Memory B cell (primary cell): ENCODE results near the gene EGLN3.
"Not testable (repeated sequence)": the region's sequence is repeated elsewhere in the genome, so short reads cannot be mapped to it uniquely, and the experiment has no call there.

Experiments
- ATAC-seq: fragments of 150-1000 bp; cut with Tn5 transposase; 2 replicates; pipeline ENCODE4 v1.10.0; 2021; ENCODE audit warnings: low read depth, mild to moderate bottlenecking, moderate library complexity
- DNase-seq, 2 donors: peaks; one replicate each; pipeline ENCODE4 v3.0.0; 2022; ENCODE audit warnings: low spot score in 2 of 2
- H3K27ac Mint-ChIP-seq: one replicate; pipeline ENCODE4 v1.8.0; 2022; ENCODE audit warnings: mild to moderate bottlenecking, moderate library complexity, mixed read lengths
- H3K27me3 Mint-ChIP-seq: one replicate; pipeline ENCODE4 v1.8.0; 2022; ENCODE audit warnings: mixed read lengths
- H3K36me3 Mint-ChIP-seq: one replicate; pipeline ENCODE4 v1.8.0; 2022; ENCODE audit warnings: mild to moderate bottlenecking, mixed read lengths
- H3K4me1 Mint-ChIP-seq: one replicate; pipeline ENCODE4 v1.8.0; 2022; ENCODE audit warnings: mixed read lengths
- H3K4me3 Mint-ChIP-seq: one replicate; pipeline ENCODE4 v1.8.0; 2022; ENCODE audit warnings: mild to moderate bottlenecking, moderate library complexity, mixed read lengths
- H3K9me3 Mint-ChIP-seq: one replicate; pipeline ENCODE4 v1.8.0; 2022; ENCODE audit warnings: mixed read lengths

Gene EGLN3

GRCh38 chr14:33972583-33973081, 21.8 kb upstream of the EGLN3 start:
- Mint-ChIP-seq H3K27ac (no peak overlapping the region), H3K4me3 (peak overlapping the region; percentile 24), H3K27me3 (no peaks in the 10 kb centered on the region), H3K36me3 (no peaks in the 10 kb centered on the region), H3K4me1 (no peaks in the 10 kb centered on the region), H3K9me3 (peaks cover 8% of the 10 kb centered on the region)
- no peak for ATAC-seq
- no peak for DNase-seq

GRCh38 chr14:33969846-33970245, 19.0 kb upstream of the EGLN3 start:
- H3K9me3 Mint-ChIP-seq, result peaks cover 11% of the 10 kb centered on the region
- not testable (repeated sequence) for ATAC-seq, DNase-seq, H3K27ac Mint-ChIP-seq, H3K4me1 Mint-ChIP-seq, H3K27me3 Mint-ChIP-seq, H3K36me3 Mint-ChIP-seq, H3K4me3 Mint-ChIP-seq

- no peaks in the 10 kb centered on the region for H3K36me3 Mint-ChIP-seq
- no peak overlapping the region for H3K4me3 Mint-ChIP-seq
- DNase-seq (no peak), ATAC-seq (no peak)
- peaks cover 2% of the 10 kb centered on the region for H3K27me3 Mint-ChIP-seq
- H3K4me1 Mint-ChIP-seq, result no peaks in the 10 kb centered on the region
- H3K27ac Mint-ChIP-seq, result no peak overlapping the region
- peaks cover 12% of the 10 kb centered on the region for H3K9me3 Mint-ChIP-seq
Measured at GRCh38 chr14:33968722-33969121, 17.8 kb upstream of the EGLN3 start.

GRCh38 chr14:33967138-33967537, 16.3 kb upstream of the EGLN3 start:
- no peaks in the 10 kb centered on the region for H3K36me3 Mint-ChIP-seq
- peaks cover 15% of the 10 kb centered on the region for H3K9me3 Mint-ChIP-seq
- DNase-seq, result no peak
- no peak overlapping the region for H3K27ac Mint-ChIP-seq
- no peak for ATAC-seq
- no peak overlapping the region for H3K4me3 Mint-ChIP-seq
- H3K27me3 Mint-ChIP-seq, result peaks cover 2% of the 10 kb centered on the region
- no peaks in the 10 kb centered on the region for H3K4me1 Mint-ChIP-seq

GRCh38 chr14:33966276-33966675, 15.4 kb upstream of the EGLN3 start:
- DNase-seq (no peak), ATAC-seq (no peak)
- H3K4me3 Mint-ChIP-seq, result no peak overlapping the region
- no peaks in the 10 kb centered on the region for H3K4me1 Mint-ChIP-seq
- no peak overlapping the region for H3K27ac Mint-ChIP-seq
- H3K9me3 Mint-ChIP-seq, result peaks cover 15% of the 10 kb centered on the region
- no peaks in the 10 kb centered on the region for H3K36me3 Mint-ChIP-seq
- H3K27me3 Mint-ChIP-seq, result peaks cover 2% of the 10 kb centered on the region

- peaks cover 10% of the 10 kb centered on the region for H3K9me3 Mint-ChIP-seq
- H3K27me3 Mint-ChIP-seq, result peaks cover 5% of the 10 kb centered on the region
- H3K27ac Mint-ChIP-seq, result no peak overlapping the region
- no peaks in the 10 kb centered on the region for H3K4me1 Mint-ChIP-seq
- no peak overlapping the region for H3K4me3 Mint-ChIP-seq
- no peak for ATAC-seq
- no peaks in the 10 kb centered on the region for H3K36me3 Mint-ChIP-seq
- DNase-seq, result no peak
Measured at GRCh38 chr14:33964599-33965317, 13.9 kb upstream of the EGLN3 start.

- no peaks in the 10 kb centered on the region for H3K36me3 Mint-ChIP-seq
- H3K27ac Mint-ChIP-seq, result no peak overlapping the region
- H3K4me1 Mint-ChIP-seq, result no peaks in the 10 kb centered on the region
- H3K27me3 Mint-ChIP-seq, result peaks cover 6% of the 10 kb centered on the region
- DNase-seq, result no peak
- no peak overlapping the region for H3K4me3 Mint-ChIP-seq
- no peak for ATAC-seq
- peaks cover 9% of the 10 kb centered on the region for H3K9me3 Mint-ChIP-seq
Measured at GRCh38 chr14:33963892-33964291, 13.0 kb upstream of the EGLN3 start.

GRCh38 chr14:33962466-33962865, 11.6 kb upstream of the EGLN3 start:
- not testable (repeated sequence) for H3K27ac Mint-ChIP-seq, H3K27me3 Mint-ChIP-seq, H3K9me3 Mint-ChIP-seq, ATAC-seq, DNase-seq, H3K36me3 Mint-ChIP-seq, H3K4me3 Mint-ChIP-seq, H3K4me1 Mint-ChIP-seq

GRCh38 chr14:33962016-33962415, 11.1 kb upstream of the EGLN3 start:
- ATAC-seq (no peak), DNase-seq (no peak)
- Mint-ChIP-seq H3K27me3 (peaks cover 6% of the 10 kb centered on the region), H3K9me3 (peaks cover 9% of the 10 kb centered on the region), H3K27ac (no peak overlapping the region), H3K4me1 (no peaks in the 10 kb centered on the region), H3K36me3 (no peaks in the 10 kb centered on the region), H3K4me3 (no peak overlapping the region)

- no peak for DNase-seq
- peaks cover 7% of the 10 kb centered on the region for H3K27me3 Mint-ChIP-seq
- no peak overlapping the region for H3K4me3 Mint-ChIP-seq
- peaks cover under 1% of the 10 kb centered on the region for H3K4me1 Mint-ChIP-seq
- H3K36me3 Mint-ChIP-seq, result no peaks in the 10 kb centered on the region
- H3K27ac Mint-ChIP-seq, result no peak overlapping the region
- H3K9me3 Mint-ChIP-seq, result peaks cover 7% of the 10 kb centered on the region
- no peak for ATAC-seq
Measured at GRCh38 chr14:33959692-33960151, 8.8 kb upstream of the EGLN3 start.

GRCh38 chr14:33958605-33959226, 7.8 kb upstream of the EGLN3 start:
- H3K9me3 Mint-ChIP-seq, result peaks cover 6% of the 10 kb centered on the region
- ATAC-seq, result no peak

GRCh38 chr14:33957993-33958392, 7.1 kb upstream of the EGLN3 start:
- Mint-ChIP-seq H3K9me3 (peaks cover 6% of the 10 kb centered on the region), H3K27ac (no peak overlapping the region)

More at GRCh38 chr14:33958605-33959226, 7.8 kb upstream of the EGLN3 start:
- H3K4me1 Mint-ChIP-seq, result peaks cover 4% of the 10 kb centered on the region
- no peak overlapping the region for H3K27ac Mint-ChIP-seq
- H3K4me3 Mint-ChIP-seq, result no peak overlapping the region
- peaks cover 7% of the 10 kb centered on the region for H3K27me3 Mint-ChIP-seq
- H3K36me3 Mint-ChIP-seq, result no peaks in the 10 kb centered on the region
- no peak for DNase-seq

GRCh38 chr14:33957299-33957698, 6.4 kb upstream of the EGLN3 start:
- H3K27ac Mint-ChIP-seq, result no peak overlapping the region

More at GRCh38 chr14:33957993-33958392, 7.1 kb upstream of the EGLN3 start:
- Mint-ChIP-seq H3K4me1 (peaks cover 4% of the 10 kb centered on the region), H3K36me3 (no peaks in the 10 kb centered on the region), H3K4me3 (no peak overlapping the region), H3K27me3 (peaks cover 7% of the 10 kb centered on the region)
- DNase-seq, result no peak
- ATAC-seq, result no peak

GRCh38 chr14:33956640-33957039, 5.8 kb upstream of the EGLN3 start:
- no peak for ATAC-seq
- Mint-ChIP-seq H3K9me3 (peaks cover 4% of the 10 kb centered on the region), H3K4me3 (no peak overlapping the region), H3K27me3 (peaks cover 9% of the 10 kb centered on the region), H3K27ac (no peak overlapping the region), H3K36me3 (no peaks in the 10 kb centered on the region), H3K4me1 (peaks cover 4% of the 10 kb centered on the region)
- DNase-seq, result no peak

More at GRCh38 chr14:33957299-33957698, 6.4 kb upstream of the EGLN3 start:
- DNase-seq (no peak), ATAC-seq (no peak)
- H3K4me1 Mint-ChIP-seq, result peaks cover 4% of the 10 kb centered on the region
- H3K4me3 Mint-ChIP-seq, result no peak overlapping the region
- H3K36me3 Mint-ChIP-seq, result no peaks in the 10 kb centered on the region
- peaks cover 7% of the 10 kb centered on the region for H3K27me3 Mint-ChIP-seq
- peaks cover 4% of the 10 kb centered on the region for H3K9me3 Mint-ChIP-seq
